Measurements from ENCODE around the gene ATG4B. TPM values are rescaled to one million over a fixed set of nuclear protein-coding genes. Genes with fewer than 3 reads are reported as not detected.

The ATG4B gene
- total RNA-seq, 3 donors from 2014 or later (not counting 1 experiment from before 2014, with no cell fraction given), result 106 to 171 (median 139) TPM

- Mint-ChIP-seq H3K4me3 (no peak overlapping the region), H3K27ac (no peak overlapping the region), H3K27me3 (ENCODE audit: low read depth in 2 of 2) (no peaks in the 10 kb centered on the region), H3K36me3 (no peaks in the 10 kb centered on the region), H3K4me1 (peaks cover 6% of the 10 kb centered on the region in 2 donors), H3K9me3 (no peaks in the 10 kb centered on the region)
- Histone ChIP-seq H3K27ac (ENCODE audit: low read length) (no peak overlapping the region), H3K4me1 (ENCODE audit: control insufficient read depth, insufficient read depth, low read length) (peaks cover 12% of the 10 kb centered on the region), H3K27me3 (ENCODE audit: control insufficient read depth, insufficient read depth, low read length) (no peaks in the 10 kb centered on the region), H3K9me3 (ENCODE audit: control insufficient read depth, insufficient read depth, low read length) (no peaks in the 10 kb centered on the region), H3K36me3 (ENCODE audit: control insufficient read depth, insufficient read depth, low read length) (peaks cover 32% of the 10 kb centered on the region), H3K4me3 (ENCODE audit: low read length) (no peak overlapping the region)
- DNase-seq, result no peak
- WGBS (ENCODE audit: insufficient coverage), result 87% methylated on average over 20 of the region's 21 CpGs
- intact Hi-C loops (cut with micrococcal nuclease), result no loop called here
- ATAC-seq, result no peak
- TF ChIP-seq, protein P1, sequence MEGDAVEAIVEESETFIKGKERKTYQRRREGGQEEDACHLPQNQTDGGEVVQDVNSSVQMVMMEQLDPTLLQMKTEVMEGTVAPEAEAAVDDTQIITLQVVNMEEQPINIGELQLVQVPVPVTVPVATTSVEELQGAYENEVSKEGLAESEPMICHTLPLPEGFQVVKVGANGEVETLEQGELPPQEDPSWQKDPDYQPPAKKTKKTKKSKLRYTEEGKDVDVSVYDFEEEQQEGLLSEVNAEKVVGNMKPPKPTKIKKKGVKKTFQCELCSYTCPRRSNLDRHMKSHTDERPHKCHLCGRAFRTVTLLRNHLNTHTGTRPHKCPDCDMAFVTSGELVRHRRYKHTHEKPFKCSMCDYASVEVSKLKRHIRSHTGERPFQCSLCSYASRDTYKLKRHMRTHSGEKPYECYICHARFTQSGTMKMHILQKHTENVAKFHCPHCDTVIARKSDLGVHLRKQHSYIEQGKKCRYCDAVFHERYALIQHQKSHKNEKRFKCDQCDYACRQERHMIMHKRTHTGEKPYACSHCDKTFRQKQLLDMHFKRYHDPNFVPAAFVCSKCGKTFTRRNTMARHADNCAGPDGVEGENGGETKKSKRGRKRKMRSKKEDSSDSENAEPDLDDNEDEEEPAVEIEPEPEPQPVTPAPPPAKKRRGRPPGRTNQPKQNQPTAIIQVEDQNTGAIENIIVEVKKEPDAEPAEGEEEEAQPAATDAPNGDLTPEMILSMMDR (IDR thresholded peaks at IDR 0.05), result no peak
Observed at GRCh38 chr2:241673797-241674725, 36.6 kb downstream of the ATG4B start.

DNA sequence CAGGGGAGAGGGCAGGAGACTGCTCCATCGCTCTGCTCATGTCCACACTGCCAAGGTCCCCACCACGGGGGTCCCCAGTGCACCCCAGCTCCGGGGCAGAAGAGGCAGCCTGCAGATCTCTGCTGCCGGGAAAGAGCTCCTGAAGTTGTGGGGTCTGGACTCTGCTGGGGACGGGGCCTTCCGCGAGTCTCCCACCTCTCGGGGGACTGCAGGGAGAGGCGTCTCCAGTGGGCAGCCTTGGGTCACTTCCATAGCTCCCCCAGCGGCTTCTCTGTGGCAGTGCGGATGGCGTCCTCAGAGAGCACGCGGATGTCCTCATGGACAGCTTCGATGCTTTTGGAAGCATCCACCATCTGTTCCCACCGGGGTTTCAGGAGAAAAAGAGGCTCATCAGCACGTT, 38.4 kb downstream of the ATG4B start:
- peaks cover 25% of the 10 kb centered on the region for H3K36me3 ChIP-seq (ENCODE audit: control insufficient read depth, insufficient read depth, low read length)
- H3K27ac Mint-ChIP-seq, result no peak overlapping the region
- no peak overlapping the region for H3K4me3 Mint-ChIP-seq
- H3K27me3 ChIP-seq (ENCODE audit: control insufficient read depth, insufficient read depth, low read length), result no peaks in the 10 kb centered on the region
- H3K4me3 ChIP-seq (ENCODE audit: low read length), result no peak overlapping the region
- TF ChIP-seq, protein P1 (IDR thresholded peaks at IDR 0.05), result no peak
- H3K4me1 ChIP-seq (ENCODE audit: control insufficient read depth, insufficient read depth, low read length), result peaks cover 12% of the 10 kb centered on the region
- H3K36me3 Mint-ChIP-seq, result no peaks in the 10 kb centered on the region
- H3K9me3 Mint-ChIP-seq, result no peaks in the 10 kb centered on the region
- no peaks in the 10 kb centered on the region for H3K27me3 Mint-ChIP-seq (ENCODE audit: low read depth in 2 of 2)
- DNase-seq (no peak), ATAC-seq (no peak)
- intact Hi-C loops (cut with micrococcal nuclease), result no loop called here
- H3K4me1 Mint-ChIP-seq, result peaks cover 6 to 10% of the 10 kb centered on the region in 2 donors
- no peaks in the 10 kb centered on the region for H3K9me3 ChIP-seq (ENCODE audit: control insufficient read depth, insufficient read depth, low read length)
- no peak overlapping the region for H3K27ac ChIP-seq (ENCODE audit: low read length)
- WGBS (ENCODE audit: insufficient coverage), result 92% methylated on average over 17 of the region's 17 CpGs

GRCh38 chr2:241676665-241677064, 39.2 kb downstream of the ATG4B start:
- H3K4me3 ChIP-seq (ENCODE audit: low read length), result no peak overlapping the region
- Mint-ChIP-seq H3K27me3 (ENCODE audit: low read depth in 2 of 2) (no peaks in the 10 kb centered on the region), H3K36me3 (no peaks in the 10 kb centered on the region), H3K9me3 (no peaks in the 10 kb centered on the region), H3K27ac (no peak overlapping the region), H3K4me3 (no peak overlapping the region), H3K4me1 (peaks cover 6 to 11% of the 10 kb centered on the region in 2 donors)
- peaks cover 21% of the 10 kb centered on the region for H3K36me3 ChIP-seq (ENCODE audit: control insufficient read depth, insufficient read depth, low read length)
- no peaks in the 10 kb centered on the region for H3K9me3 ChIP-seq (ENCODE audit: control insufficient read depth, insufficient read depth, low read length)
- ATAC-seq, result no peak
- no peak overlapping the region for H3K27ac ChIP-seq (ENCODE audit: low read length)
- TF ChIP-seq, protein P1 (IDR thresholded peaks at IDR 0.05), result no peak
- 96% methylated on average over 17 of the region's 17 CpGs for WGBS (ENCODE audit: insufficient coverage)
- DNase-seq, result no peak
- H3K27me3 ChIP-seq (ENCODE audit: control insufficient read depth, insufficient read depth, low read length), result no peaks in the 10 kb centered on the region
- intact Hi-C loops (cut with micrococcal nuclease), result no loop called here
- H3K4me1 ChIP-seq (ENCODE audit: control insufficient read depth, insufficient read depth, low read length), result peaks cover 12% of the 10 kb centered on the region

All from natural killer cell (primary cell).